ENCODE measurements around the gene HBE1.

DNA sequence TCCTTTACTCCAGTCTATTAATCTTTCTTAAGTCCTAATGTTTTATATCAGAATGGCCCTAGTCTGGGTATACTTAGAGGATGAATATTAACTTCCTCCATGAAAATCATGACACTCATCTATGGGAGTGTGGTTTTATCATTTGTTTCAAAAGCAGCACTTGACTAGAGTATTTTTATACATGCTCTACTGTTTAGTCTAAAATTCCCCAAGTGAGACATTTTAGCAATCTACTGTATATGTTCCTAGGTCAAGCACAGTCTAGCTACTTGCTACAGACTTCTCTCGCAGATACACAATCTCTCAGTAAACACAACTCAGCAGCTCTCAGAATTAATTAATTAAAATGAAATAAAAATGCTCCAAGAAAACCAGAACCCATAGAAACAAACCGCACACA lies 39.9 kb downstream of the HBE1 start:
- TF ChIP-seq, protein P1, sequence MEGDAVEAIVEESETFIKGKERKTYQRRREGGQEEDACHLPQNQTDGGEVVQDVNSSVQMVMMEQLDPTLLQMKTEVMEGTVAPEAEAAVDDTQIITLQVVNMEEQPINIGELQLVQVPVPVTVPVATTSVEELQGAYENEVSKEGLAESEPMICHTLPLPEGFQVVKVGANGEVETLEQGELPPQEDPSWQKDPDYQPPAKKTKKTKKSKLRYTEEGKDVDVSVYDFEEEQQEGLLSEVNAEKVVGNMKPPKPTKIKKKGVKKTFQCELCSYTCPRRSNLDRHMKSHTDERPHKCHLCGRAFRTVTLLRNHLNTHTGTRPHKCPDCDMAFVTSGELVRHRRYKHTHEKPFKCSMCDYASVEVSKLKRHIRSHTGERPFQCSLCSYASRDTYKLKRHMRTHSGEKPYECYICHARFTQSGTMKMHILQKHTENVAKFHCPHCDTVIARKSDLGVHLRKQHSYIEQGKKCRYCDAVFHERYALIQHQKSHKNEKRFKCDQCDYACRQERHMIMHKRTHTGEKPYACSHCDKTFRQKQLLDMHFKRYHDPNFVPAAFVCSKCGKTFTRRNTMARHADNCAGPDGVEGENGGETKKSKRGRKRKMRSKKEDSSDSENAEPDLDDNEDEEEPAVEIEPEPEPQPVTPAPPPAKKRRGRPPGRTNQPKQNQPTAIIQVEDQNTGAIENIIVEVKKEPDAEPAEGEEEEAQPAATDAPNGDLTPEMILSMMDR (IDR thresholded peaks at IDR 0.05; ENCODE audit: insufficient read depth, low read depth, low read length) = no peak
- TF ChIP-seq EZH2 (IDR thresholded peaks at IDR 0.05; ENCODE audit: insufficient read depth, low read length) = no peak
